H9 (cell line): ENCODE measurements around the gene PIK3R5. TPM values are rescaled to one million over a fixed set of nuclear protein-coding genes. Genes with fewer than 3 reads are reported as not detected.

ENCODE experiments used
- DNase-seq: peaks from one replicate; pipeline ENCODE4 v3.0.0-alpha.2; 2017
- H2AFZ ChIP-seq: one replicate; pipeline ENCODE4 v1.6.1; 2013; ENCODE audit warnings: mild to moderate bottlenecking, low read length, control low read depth, moderate library complexity
- H2AK5ac ChIP-seq: 2 replicates; pipeline ENCODE4 v1.6.1; 2013; ENCODE audit warnings: low read length, control low read depth, mixed read lengths; ENCODE audit not compliant: insufficient read length
- H2BK120ac ChIP-seq: one replicate; pipeline ENCODE4 v1.6.1; 2013; ENCODE audit warnings: low read depth, mild to moderate bottlenecking, low read length, control low read depth, inconsistent platforms; ENCODE audit not compliant: poor library complexity, severe bottlenecking
- H2BK12ac ChIP-seq: 2 replicates; pipeline ENCODE4 v1.6.1; 2013; ENCODE audit warnings: low read length, control low read depth, mixed read lengths, low read depth; ENCODE audit not compliant: insufficient read length
- H2BK15ac ChIP-seq: 2 replicates; pipeline ENCODE4 v1.6.1; 2013; ENCODE audit warnings: low read depth, low read length, control low read depth
- H2BK20ac ChIP-seq: one replicate; pipeline ENCODE4 v1.6.1; 2013; ENCODE audit warnings: low read depth, mild to moderate bottlenecking, low read length, control low read depth, inconsistent platforms; ENCODE audit not compliant: poor library complexity, severe bottlenecking
- H2BK5ac ChIP-seq: 2 replicates; pipeline ENCODE4 v1.6.1; 2013; ENCODE audit warnings: low read length, control low read depth, mixed read lengths; ENCODE audit not compliant: insufficient read length
- H3K14ac ChIP-seq: 2 replicates; pipeline ENCODE4 v1.6.1; 2013; ENCODE audit warnings: low read length, control low read depth; ENCODE audit not compliant: insufficient read depth
- H3K18ac ChIP-seq: 2 replicates; pipeline ENCODE4 v1.6.1; 2013; ENCODE audit warnings: low read depth, mild to moderate bottlenecking, mixed read lengths, low read length, control low read depth; ENCODE audit not compliant: insufficient read length
- H3K23ac ChIP-seq: 2 replicates; pipeline ENCODE4 v1.6.1; 2013; ENCODE audit warnings: low read length, control low read depth, mixed read lengths, low read depth; ENCODE audit not compliant: insufficient read length
- H3K23me2 ChIP-seq: 2 replicates; pipeline ENCODE4 v1.6.1; 2013; ENCODE audit warnings: low read depth, mild to moderate bottlenecking, mixed read lengths, low read length, control low read depth; ENCODE audit not compliant: insufficient read length, poor library complexity, severe bottlenecking
- H3K27ac ChIP-seq: 2 replicates; pipeline ENCODE4 v1.5.1; 2013; ENCODE audit warnings: low read length, control low read depth, mixed read lengths, low read depth; ENCODE audit not compliant: insufficient read length
- H3K27me3 ChIP-seq: 2 replicates; pipeline ENCODE4 v1.6.1; 2013; ENCODE audit warnings: low read length, control low read depth, inconsistent platforms; ENCODE audit not compliant: insufficient read depth
- H3K4ac ChIP-seq: 2 replicates; pipeline ENCODE4 v1.6.1; 2013; ENCODE audit warnings: low read depth, mild to moderate bottlenecking, control low read depth, inconsistent platforms, low read length, moderate library complexity
- H3K4me1 ChIP-seq: 2 replicates; pipeline ENCODE4 v1.6.1; 2013; ENCODE audit warnings: low read length, control low read depth, inconsistent platforms; ENCODE audit not compliant: insufficient read depth
- H3K4me2 ChIP-seq: 2 replicates; pipeline ENCODE4 v1.6.1; 2013; ENCODE audit warnings: low read length, control low read depth, mixed read lengths; ENCODE audit not compliant: insufficient read length, insufficient read depth
- H3K56ac ChIP-seq: 2 replicates; pipeline ENCODE4 v1.6.1; 2013; ENCODE audit warnings: low read depth, mild to moderate bottlenecking, mixed read lengths, low read length, control low read depth; ENCODE audit not compliant: insufficient read length
- H3K79me1 ChIP-seq: 2 replicates; pipeline ENCODE4 v1.6.1; 2013; ENCODE audit warnings: low read depth, mild to moderate bottlenecking, moderate library complexity, low read length, control low read depth, inconsistent platforms; ENCODE audit not compliant: insufficient read depth, poor library complexity, severe bottlenecking
- H3K79me2 ChIP-seq: 2 replicates; pipeline ENCODE4 v1.6.1; 2013; ENCODE audit warnings: low read length, control low read depth, inconsistent platforms; ENCODE audit not compliant: insufficient read depth
- H3K9ac ChIP-seq: 2 replicates; pipeline ENCODE4 v1.6.1; 2013; ENCODE audit warnings: low read length, control low read depth, mixed read lengths; ENCODE audit not compliant: insufficient read length; ENCODE audit errors: extremely low read depth
- H3K9me3 ChIP-seq: one replicate; pipeline ENCODE4 v1.6.1; 2013; ENCODE audit warnings: low read depth, low read length, inconsistent platforms; ENCODE audit not compliant: control insufficient read depth
- H3T11ph ChIP-seq: one replicate; pipeline ENCODE4 v1.6.1; 2013; ENCODE audit warnings: mild to moderate bottlenecking, low read length, control low read depth, inconsistent platforms
- H4K20me1 ChIP-seq: one replicate; pipeline ENCODE4 v1.6.1; 2013; ENCODE audit not compliant: control insufficient read depth, insufficient read length, insufficient read depth
- H4K5ac ChIP-seq: 2 replicates; pipeline ENCODE4 v1.6.1; 2013; ENCODE audit warnings: low read depth, mild to moderate bottlenecking, mixed read lengths, low read length, control low read depth; ENCODE audit not compliant: insufficient read length
- H4K8ac ChIP-seq: replicated peaks from 2 replicates; pipeline ENCODE4 v1.6.1; 2013; ENCODE audit warnings: low read length, control low read depth, mixed read lengths, low read depth; ENCODE audit not compliant: insufficient read length
- H4K91ac ChIP-seq: 2 replicates; pipeline ENCODE4 v1.6.1; 2013; ENCODE audit warnings: low read depth, mild to moderate bottlenecking, moderate library complexity, mixed read lengths, low read length, control low read depth; ENCODE audit not compliant: insufficient read length
- H3K27ac Mint-ChIP-seq, 3 experiments: 2 replicates in 2 of 3; 3 replicates in 1 of 3; pipeline ENCODE4 v1.8.0; 2020 to 2021; ENCODE audit warnings: mixed read lengths in 3 of 3, mild to moderate bottlenecking in 1 of 3, moderate library complexity in 1 of 3
- H3K27me3 Mint-ChIP-seq: 2 replicates; pipeline ENCODE4 v1.8.0; 2021; ENCODE audit warnings: low read depth, mild to moderate bottlenecking, moderate library complexity, mixed read lengths
- H3K36me3 Mint-ChIP-seq, 3 experiments: 2 replicates in 2 of 3; 3 replicates in 1 of 3; pipeline ENCODE4 v1.8.0; 2020 to 2021; ENCODE audit warnings: low read depth in 3 of 3, mixed read lengths in 3 of 3; ENCODE audit not compliant: insufficient read depth in 1 of 3
- H3K4me1 Mint-ChIP-seq, 2 experiments: 2 replicates each; pipeline ENCODE4 v1.8.0; 2020; ENCODE audit warnings: mixed read lengths in 2 of 2
- H3K4me3 Mint-ChIP-seq, 2 experiments: 2 replicates in 1 of 2; 3 replicates in 1 of 2; pipeline ENCODE4 v1.8.0; 2020 to 2021; ENCODE audit warnings: mild to moderate bottlenecking in 2 of 2, mixed read lengths in 2 of 2, moderate library complexity in 1 of 2
- H3K9me3 Mint-ChIP-seq, 2 experiments: 2 replicates in 1 of 2; 3 replicates in 1 of 2; pipeline ENCODE4 v1.8.0; 2020; ENCODE audit warnings: mild to moderate bottlenecking in 2 of 2, mixed read lengths in 2 of 2, moderate library complexity in 1 of 2
- CTCF ChIP-seq: fragments of 200-600 bp; sonication (generic); conservative IDR thresholded peaks from 3 replicates; pipeline ENCODE4 v1.8.0; 2021; ENCODE audit warnings: antibody characterized with exemption, mild to moderate bottlenecking
- WGBS: extraction: QIAGEN DNeasy Blood & Tissue Kit; methylation state at CpG from one replicate; pipeline ENCODE4 v1.1.7; 2013; ENCODE audit warnings: missing lambda C conversion rate, low lambda C conversion rate, mixed read lengths; ENCODE audit not compliant: insufficient read length; ENCODE audit errors: extremely low coverage; 5-methylcytosine and 5-hydroxymethylcytosine counted together
- total RNA-seq: library from RNA; stranded (reverse); gene quantifications from 2 replicates; pipeline ENCODE4 v1.2.1, GENCODE V29; 2021

The PIK3R5 gene
- total RNA-seq, 1 experiment from 2014 or later = 1.4 TPM

GRCh38 chr17:9001559-9001958 lies 36.1 kb upstream of the PIK3R5 start:
- Histone ChIP-seq H3K14ac (no peak overlapping the region), H3K79me1 (no peaks in the 10 kb centered on the region), H3K18ac (no peak overlapping the region), H3K23me2 (peaks cover 16% of the 10 kb centered on the region), H3K79me2 (no peaks in the 10 kb centered on the region), H3K4me1 (no peaks in the 10 kb centered on the region), H3K4ac (no peak overlapping the region), H4K91ac (no peak overlapping the region), H3T11ph (no peak overlapping the region), H2BK20ac (no peak overlapping the region), H2BK12ac (no peak overlapping the region), H2AFZ (no peak overlapping the region), H3K4me2 (no peak overlapping the region), H3K9ac (no peak overlapping the region), H4K5ac (no peak overlapping the region), H2BK120ac (no peak overlapping the region), H2BK15ac (no peak overlapping the region), H3K23ac (no peak overlapping the region), H4K20me1 (no peaks in the 10 kb centered on the region), H3K27ac (no peak overlapping the region), H3K9me3 (no peaks in the 10 kb centered on the region), H3K27me3 (peaks cover 47% of the 10 kb centered on the region), H2BK5ac (no peak overlapping the region), H3K56ac (no peak overlapping the region), H4K8ac (no peak overlapping the region), H2AK5ac (no peak overlapping the region)
- no peak overlapping the region for H3K4me3 Mint-ChIP-seq
- H3K27ac Mint-ChIP-seq = no peak overlapping the region
- peaks cover 11 to 22% of the 10 kb centered on the region in 2 experiments for H3K4me1 Mint-ChIP-seq
- DNase-seq = no peak
- TF ChIP-seq CTCF = no peak
- no peaks in the 10 kb centered on the region; a peak in 1 of 7 replicates for H3K36me3 Mint-ChIP-seq
- peaks cover 4 to 9% of the 10 kb centered on the region in 2 experiments; a peak in 3 of 5 replicates for H3K9me3 Mint-ChIP-seq
- no CpG with 5 or more reads among the region's 3 CpGs for WGBS
- peaks cover 79% of the 10 kb centered on the region for H3K27me3 Mint-ChIP-seq
